Fibroblast of lung (primary cell): ENCODE data around the gene FOXL2.

Experiments
- EZH2 ChIP-seq: IDR thresholded peaks from 2 replicates; pipeline ENCODE4 v1.5.1; 2012; ENCODE audit warnings: low read length, control low read depth, mild to moderate bottlenecking; ENCODE audit errors: missing control alignments
- TF ChIP-seq, protein P1 (sequence below), 2 donors: IDR thresholded peaks in 1 of 2; conservative IDR thresholded peaks in 1 of 2; 1 replicate in 1 of 2; 2 replicates in 1 of 2; pipeline ENCODE4 v1.5.1; 2011 to 2012; ENCODE audit warnings: low read length in 2 of 2, control low read depth in 1 of 2, inconsistent platforms in 1 of 2, low read depth in 1 of 2, mild to moderate bottlenecking in 1 of 2

DNA sequence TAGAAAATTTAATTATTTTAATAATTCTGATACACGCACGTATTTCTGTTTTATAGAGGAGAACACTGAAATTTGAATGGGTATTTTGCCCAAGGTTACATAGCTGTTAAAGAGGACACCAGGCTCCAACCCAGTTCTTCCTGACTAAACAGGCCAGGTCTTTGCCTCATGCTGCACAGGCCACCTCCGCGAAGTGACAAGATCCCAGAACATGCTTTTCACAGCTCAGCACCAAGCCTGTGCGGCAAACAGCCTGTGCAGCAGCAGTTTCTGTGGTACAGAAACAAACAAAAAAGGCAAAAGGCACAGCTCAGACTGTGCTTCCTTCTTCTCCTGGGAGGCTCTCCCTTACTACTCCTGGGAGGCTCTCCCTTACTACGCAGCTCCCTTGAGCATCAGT, 6.5 kb downstream of the FOXL2 start:
- TF ChIP-seq, protein P1, sequence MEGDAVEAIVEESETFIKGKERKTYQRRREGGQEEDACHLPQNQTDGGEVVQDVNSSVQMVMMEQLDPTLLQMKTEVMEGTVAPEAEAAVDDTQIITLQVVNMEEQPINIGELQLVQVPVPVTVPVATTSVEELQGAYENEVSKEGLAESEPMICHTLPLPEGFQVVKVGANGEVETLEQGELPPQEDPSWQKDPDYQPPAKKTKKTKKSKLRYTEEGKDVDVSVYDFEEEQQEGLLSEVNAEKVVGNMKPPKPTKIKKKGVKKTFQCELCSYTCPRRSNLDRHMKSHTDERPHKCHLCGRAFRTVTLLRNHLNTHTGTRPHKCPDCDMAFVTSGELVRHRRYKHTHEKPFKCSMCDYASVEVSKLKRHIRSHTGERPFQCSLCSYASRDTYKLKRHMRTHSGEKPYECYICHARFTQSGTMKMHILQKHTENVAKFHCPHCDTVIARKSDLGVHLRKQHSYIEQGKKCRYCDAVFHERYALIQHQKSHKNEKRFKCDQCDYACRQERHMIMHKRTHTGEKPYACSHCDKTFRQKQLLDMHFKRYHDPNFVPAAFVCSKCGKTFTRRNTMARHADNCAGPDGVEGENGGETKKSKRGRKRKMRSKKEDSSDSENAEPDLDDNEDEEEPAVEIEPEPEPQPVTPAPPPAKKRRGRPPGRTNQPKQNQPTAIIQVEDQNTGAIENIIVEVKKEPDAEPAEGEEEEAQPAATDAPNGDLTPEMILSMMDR (conservative IDR thresholded peaks at IDR 0.05 in 1 of 2, IDR thresholded peaks at IDR 0.05 in 1 of 2; ENCODE audit: low read depth in 1 of 2, low read length in 2 of 2), result no peak
- no peak for TF ChIP-seq EZH2
